ENCODE data around the gene KRT5.

Gene KRT5

GRCh38 chr12:52524898-52525591, 4.9 kb upstream of the KRT5 start:
- ATAC-seq = no peak
- no peak for TF ChIP-seq ZC3H10 (CRISPR knock-in tag; IDR thresholded peaks at IDR 0.05)
- TF ChIP-seq ARNTL (CRISPR knock-in tag; IDR thresholded peaks at IDR 0.05; ENCODE audit: borderline replicate concordance, low read depth) = no peak
- TF ChIP-seq RARB (CRISPR knock-in tag; IDR thresholded peaks at IDR 0.05) = no peak
- TF ChIP-seq, protein P1, sequence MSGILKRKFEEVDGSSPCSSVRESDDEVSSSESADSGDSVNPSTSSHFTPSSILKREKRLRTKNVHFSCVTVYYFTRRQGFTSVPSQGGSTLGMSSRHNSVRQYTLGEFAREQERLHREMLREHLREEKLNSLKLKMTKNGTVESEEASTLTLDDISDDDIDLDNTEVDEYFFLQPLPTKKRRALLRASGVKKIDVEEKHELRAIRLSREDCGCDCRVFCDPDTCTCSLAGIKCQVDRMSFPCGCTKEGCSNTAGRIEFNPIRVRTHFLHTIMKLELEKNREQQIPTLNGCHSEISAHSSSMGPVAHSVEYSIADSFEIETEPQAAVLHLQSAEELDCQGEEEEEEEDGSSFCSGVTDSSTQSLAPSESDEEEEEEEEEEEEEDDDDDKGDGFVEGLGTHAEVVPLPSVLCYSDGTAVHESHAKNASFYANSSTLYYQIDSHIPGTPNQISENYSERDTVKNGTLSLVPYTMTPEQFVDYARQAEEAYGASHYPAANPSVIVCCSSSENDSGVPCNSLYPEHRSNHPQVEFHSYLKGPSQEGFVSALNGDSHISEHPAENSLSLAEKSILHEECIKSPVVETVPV (CRISPR knock-in tag; IDR thresholded peaks at IDR 0.05) = no peak
- TF ChIP-seq ESRRG (CRISPR knock-in tag; IDR thresholded peaks at IDR 0.05) = no peak
- TF ChIP-seq ZNF70 (CRISPR knock-in tag; IDR thresholded peaks at IDR 0.05) = no peak
- TF ChIP-seq SNAI2 (CRISPR knock-in tag; IDR thresholded peaks at IDR 0.05) = no peak
- TF ChIP-seq ZNF8 (CRISPR knock-in tag; IDR thresholded peaks at IDR 0.05) = no peak
- no peak for TF ChIP-seq BACH2 (CRISPR knock-in tag; IDR thresholded peaks at IDR 0.05; ENCODE audit: borderline replicate concordance)
- TF ChIP-seq, protein P2, sequence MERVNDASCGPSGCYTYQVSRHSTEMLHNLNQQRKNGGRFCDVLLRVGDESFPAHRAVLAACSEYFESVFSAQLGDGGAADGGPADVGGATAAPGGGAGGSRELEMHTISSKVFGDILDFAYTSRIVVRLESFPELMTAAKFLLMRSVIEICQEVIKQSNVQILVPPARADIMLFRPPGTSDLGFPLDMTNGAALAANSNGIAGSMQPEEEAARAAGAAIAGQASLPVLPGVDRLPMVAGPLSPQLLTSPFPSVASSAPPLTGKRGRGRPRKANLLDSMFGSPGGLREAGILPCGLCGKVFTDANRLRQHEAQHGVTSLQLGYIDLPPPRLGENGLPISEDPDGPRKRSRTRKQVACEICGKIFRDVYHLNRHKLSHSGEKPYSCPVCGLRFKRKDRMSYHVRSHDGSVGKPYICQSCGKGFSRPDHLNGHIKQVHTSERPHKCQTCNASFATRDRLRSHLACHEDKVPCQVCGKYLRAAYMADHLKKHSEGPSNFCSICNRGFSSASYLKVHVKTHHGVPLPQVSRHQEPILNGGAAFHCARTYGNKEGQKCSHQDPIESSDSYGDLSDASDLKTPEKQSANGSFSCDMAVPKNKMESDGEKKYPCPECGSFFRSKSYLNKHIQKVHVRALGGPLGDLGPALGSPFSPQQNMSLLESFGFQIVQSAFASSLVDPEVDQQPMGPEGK (CRISPR knock-in tag; IDR thresholded peaks at IDR 0.05; ENCODE audit: borderline replicate concordance) = no peak
- TF ChIP-seq ZFP3 (CRISPR knock-in tag; IDR thresholded peaks at IDR 0.05) = no peak
- no peak for TF ChIP-seq ZNF565 (CRISPR knock-in tag; conservative IDR thresholded peaks at IDR 0.05; ENCODE audit: low read depth)
- TF ChIP-seq, protein P3, sequence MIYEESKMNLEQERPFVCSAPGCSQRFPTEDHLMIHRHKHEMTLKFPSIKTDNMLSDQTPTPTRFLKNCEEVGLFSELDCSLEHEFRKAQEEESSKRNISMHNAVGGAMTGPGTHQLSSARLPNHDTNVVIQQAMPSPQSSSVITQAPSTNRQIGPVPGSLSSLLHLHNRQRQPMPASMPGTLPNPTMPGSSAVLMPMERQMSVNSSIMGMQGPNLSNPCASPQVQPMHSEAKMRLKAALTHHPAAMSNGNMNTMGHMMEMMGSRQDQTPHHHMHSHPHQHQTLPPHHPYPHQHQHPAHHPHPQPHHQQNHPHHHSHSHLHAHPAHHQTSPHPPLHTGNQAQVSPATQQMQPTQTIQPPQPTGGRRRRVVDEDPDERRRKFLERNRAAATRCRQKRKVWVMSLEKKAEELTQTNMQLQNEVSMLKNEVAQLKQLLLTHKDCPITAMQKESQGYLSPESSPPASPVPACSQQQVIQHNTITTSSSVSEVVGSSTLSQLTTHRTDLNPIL (CRISPR knock-in tag; IDR thresholded peaks at IDR 0.05; ENCODE audit: low read depth) = no peak
- no peak for TF ChIP-seq ISL1 (CRISPR knock-in tag; IDR thresholded peaks at IDR 0.05)

GRCh38 chr12:52524241-52524897, 4.2 kb upstream of the KRT5 start:
- no peak for ATAC-seq
- no peak for TF ChIP-seq CSDC2 (CRISPR knock-in tag; IDR thresholded peaks at IDR 0.05)
- no peak for TF ChIP-seq SNAI2 (CRISPR knock-in tag; IDR thresholded peaks at IDR 0.05)
- no peak for TF ChIP-seq BACH2 (CRISPR knock-in tag; IDR thresholded peaks at IDR 0.05; ENCODE audit: borderline replicate concordance)
- TF ChIP-seq, protein P2 (CRISPR knock-in tag; IDR thresholded peaks at IDR 0.05; ENCODE audit: borderline replicate concordance) = no peak
- TF ChIP-seq ZNF8 (CRISPR knock-in tag; IDR thresholded peaks at IDR 0.05) = no peak
- no peak for TF ChIP-seq ZNF70 (CRISPR knock-in tag; IDR thresholded peaks at IDR 0.05)

GRCh38 chr12:52523824-52524223, 3.6 kb upstream of the KRT5 start:
- ATAC-seq = no peak
- TF ChIP-seq GLIS3 (CRISPR knock-in tag; IDR thresholded peaks at IDR 0.05) = no peak
- TF ChIP-seq, protein P4, sequence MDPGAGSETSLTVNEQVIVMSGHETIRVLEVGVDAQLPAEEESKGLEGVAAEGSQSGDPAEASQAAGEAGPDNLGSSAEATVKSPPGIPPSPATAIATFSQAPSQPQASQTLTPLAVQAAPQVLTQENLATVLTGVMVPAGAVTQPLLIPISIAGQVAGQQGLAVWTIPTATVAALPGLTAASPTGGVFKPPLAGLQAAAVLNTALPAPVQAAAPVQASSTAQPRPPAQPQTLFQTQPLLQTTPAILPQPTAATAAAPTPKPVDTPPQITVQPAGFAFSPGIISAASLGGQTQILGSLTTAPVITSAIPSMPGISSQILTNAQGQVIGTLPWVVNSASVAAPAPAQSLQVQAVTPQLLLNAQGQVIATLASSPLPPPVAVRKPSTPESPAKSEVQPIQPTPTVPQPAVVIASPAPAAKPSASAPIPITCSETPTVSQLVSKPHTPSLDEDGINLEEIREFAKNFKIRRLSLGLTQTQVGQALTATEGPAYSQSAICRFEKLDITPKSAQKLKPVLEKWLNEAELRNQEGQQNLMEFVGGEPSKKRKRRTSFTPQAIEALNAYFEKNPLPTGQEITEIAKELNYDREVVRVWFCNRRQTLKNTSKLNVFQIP (CRISPR knock-in tag; IDR thresholded peaks at IDR 0.05; ENCODE audit: borderline replicate concordance, low read depth) = no peak
- TF ChIP-seq, protein P1 (CRISPR knock-in tag; IDR thresholded peaks at IDR 0.05) = no peak
- no peak for TF ChIP-seq PPARA (CRISPR knock-in tag; IDR thresholded peaks at IDR 0.05; ENCODE audit: borderline replicate concordance)
- no peak for TF ChIP-seq CSDC2 (CRISPR knock-in tag; IDR thresholded peaks at IDR 0.05)
- no peak for TF ChIP-seq ZC3H10 (CRISPR knock-in tag; IDR thresholded peaks at IDR 0.05)
- TF ChIP-seq ZNF565 (CRISPR knock-in tag; conservative IDR thresholded peaks at IDR 0.05; ENCODE audit: low read depth) = no peak
- no peak for TF ChIP-seq SNAI2 (CRISPR knock-in tag; IDR thresholded peaks at IDR 0.05)
- TF ChIP-seq, protein P5, sequence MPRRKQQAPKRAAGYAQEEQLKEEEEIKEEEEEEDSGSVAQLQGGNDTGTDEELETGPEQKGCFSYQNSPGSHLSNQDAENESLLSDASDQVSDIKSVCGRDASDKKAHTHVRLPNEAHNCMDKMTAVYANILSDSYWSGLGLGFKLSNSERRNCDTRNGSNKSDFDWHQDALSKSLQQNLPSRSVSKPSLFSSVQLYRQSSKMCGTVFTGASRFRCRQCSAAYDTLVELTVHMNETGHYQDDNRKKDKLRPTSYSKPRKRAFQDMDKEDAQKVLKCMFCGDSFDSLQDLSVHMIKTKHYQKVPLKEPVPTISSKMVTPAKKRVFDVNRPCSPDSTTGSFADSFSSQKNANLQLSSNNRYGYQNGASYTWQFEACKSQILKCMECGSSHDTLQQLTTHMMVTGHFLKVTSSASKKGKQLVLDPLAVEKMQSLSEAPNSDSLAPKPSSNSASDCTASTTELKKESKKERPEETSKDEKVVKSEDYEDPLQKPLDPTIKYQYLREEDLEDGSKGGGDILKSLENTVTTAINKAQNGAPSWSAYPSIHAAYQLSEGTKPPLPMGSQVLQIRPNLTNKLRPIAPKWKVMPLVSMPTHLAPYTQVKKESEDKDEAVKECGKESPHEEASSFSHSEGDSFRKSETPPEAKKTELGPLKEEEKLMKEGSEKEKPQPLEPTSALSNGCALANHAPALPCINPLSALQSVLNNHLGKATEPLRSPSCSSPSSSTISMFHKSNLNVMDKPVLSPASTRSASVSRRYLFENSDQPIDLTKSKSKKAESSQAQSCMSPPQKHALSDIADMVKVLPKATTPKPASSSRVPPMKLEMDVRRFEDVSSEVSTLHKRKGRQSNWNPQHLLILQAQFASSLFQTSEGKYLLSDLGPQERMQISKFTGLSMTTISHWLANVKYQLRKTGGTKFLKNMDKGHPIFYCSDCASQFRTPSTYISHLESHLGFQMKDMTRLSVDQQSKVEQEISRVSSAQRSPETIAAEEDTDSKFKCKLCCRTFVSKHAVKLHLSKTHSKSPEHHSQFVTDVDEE (CRISPR knock-in tag; IDR thresholded peaks at IDR 0.05) = no peak
- no peak for TF ChIP-seq BACH2 (CRISPR knock-in tag; IDR thresholded peaks at IDR 0.05; ENCODE audit: borderline replicate concordance)
- no peak for TF ChIP-seq ZNF8 (CRISPR knock-in tag; IDR thresholded peaks at IDR 0.05)
- no peak for TF ChIP-seq ZNF70 (CRISPR knock-in tag; IDR thresholded peaks at IDR 0.05)
- TF ChIP-seq RARB (CRISPR knock-in tag; IDR thresholded peaks at IDR 0.05) = no peak
- TF ChIP-seq, protein P3 (CRISPR knock-in tag; IDR thresholded peaks at IDR 0.05; ENCODE audit: low read depth) = no peak
- TF ChIP-seq TOX (CRISPR knock-in tag; IDR thresholded peaks at IDR 0.05; ENCODE audit: borderline replicate concordance) = no peak
- TF ChIP-seq TCF4 (CRISPR knock-in tag; IDR thresholded peaks at IDR 0.05; ENCODE audit: borderline replicate concordance) = no peak

Data from SK-N-SH treated with all-trans-retinoic acid at 6 μM for 48 hours (cell line).